Omental fat pad (tissue), 4 donors: Measurements from ENCODE around the gene MYL1. TPM values are rescaled to one million over a fixed set of nuclear protein-coding genes. Genes with fewer than 3 reads are reported as not detected.

ENCODE experiments used
- ATAC-seq: fragments of 150-250 bp; one replicate; pipeline ENCODE4 v1.9.1; 2016; ENCODE audit warnings: mild to moderate bottlenecking, moderate library complexity; ENCODE audit not compliant: low FRiP score
- DNase-seq: peaks from one replicate; pipeline ENCODE4 v3.0.0-alpha.2; 2019; ENCODE audit warnings: low spot score
- total RNA-seq, 4 donors: library from RNA; depleted of rRNA; stranded (reverse); fragments of >200 nt; gene quantifications; one replicate each; pipeline ENCODE4 v1.1.0, GENCODE V29; 2016
- TF ChIP-seq, protein P1 (sequence below), 3 donors: fragments of 450-650 bp; IDR thresholded peaks; one replicate each; pipeline ENCODE4 v1.5.1; 2016 to 2017; ENCODE audit warnings: antibody characterized with exemption in 3 of 3, mild to moderate bottlenecking in 3 of 3, moderate library complexity in 2 of 3

MYL1 gene
- total RNA-seq, 4 donors from 2014 or later = not detected

GRCh38 chr2:210302326-210302725 lies 12.6 kb downstream of the MYL1 start:
- ATAC-seq (no peak), DNase-seq (no peak)
- TF ChIP-seq, protein P1, sequence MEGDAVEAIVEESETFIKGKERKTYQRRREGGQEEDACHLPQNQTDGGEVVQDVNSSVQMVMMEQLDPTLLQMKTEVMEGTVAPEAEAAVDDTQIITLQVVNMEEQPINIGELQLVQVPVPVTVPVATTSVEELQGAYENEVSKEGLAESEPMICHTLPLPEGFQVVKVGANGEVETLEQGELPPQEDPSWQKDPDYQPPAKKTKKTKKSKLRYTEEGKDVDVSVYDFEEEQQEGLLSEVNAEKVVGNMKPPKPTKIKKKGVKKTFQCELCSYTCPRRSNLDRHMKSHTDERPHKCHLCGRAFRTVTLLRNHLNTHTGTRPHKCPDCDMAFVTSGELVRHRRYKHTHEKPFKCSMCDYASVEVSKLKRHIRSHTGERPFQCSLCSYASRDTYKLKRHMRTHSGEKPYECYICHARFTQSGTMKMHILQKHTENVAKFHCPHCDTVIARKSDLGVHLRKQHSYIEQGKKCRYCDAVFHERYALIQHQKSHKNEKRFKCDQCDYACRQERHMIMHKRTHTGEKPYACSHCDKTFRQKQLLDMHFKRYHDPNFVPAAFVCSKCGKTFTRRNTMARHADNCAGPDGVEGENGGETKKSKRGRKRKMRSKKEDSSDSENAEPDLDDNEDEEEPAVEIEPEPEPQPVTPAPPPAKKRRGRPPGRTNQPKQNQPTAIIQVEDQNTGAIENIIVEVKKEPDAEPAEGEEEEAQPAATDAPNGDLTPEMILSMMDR (IDR thresholded peaks at IDR 0.05) = no peak

DNA sequence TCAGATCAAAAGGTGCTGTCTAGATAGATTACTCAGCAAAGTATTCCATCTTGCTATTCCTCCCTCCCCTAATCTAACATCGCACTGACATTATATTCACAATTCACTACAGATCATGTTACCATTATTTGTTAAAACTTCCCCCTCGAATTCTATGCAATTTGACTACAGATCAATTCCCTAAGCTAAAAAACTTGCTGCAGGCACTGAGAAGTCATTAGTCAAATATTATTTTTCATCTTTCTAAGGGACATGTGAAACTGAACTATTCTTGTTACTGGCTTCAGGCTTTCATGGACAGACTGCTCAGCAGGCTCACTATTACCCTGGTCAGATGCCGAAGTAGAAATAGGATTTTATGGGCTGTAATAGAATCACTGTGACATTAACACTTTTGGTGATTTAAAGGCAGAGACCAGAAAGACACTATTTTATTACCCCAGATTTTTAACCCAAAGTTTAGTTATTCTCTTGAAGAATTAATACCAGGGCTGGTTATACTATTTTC lies 15.1 kb downstream of the MYL1 start:
- DNase-seq (no peak), ATAC-seq (no peak)
- TF ChIP-seq, protein P1 (IDR thresholded peaks at IDR 0.05) = no peak

- ATAC-seq (no peak), DNase-seq (no peak)
- TF ChIP-seq, protein P1 (IDR thresholded peaks at IDR 0.05) = no peak
Observed at GRCh38 chr2:210288408-210288807, 26.6 kb downstream of the MYL1 start.

DNA sequence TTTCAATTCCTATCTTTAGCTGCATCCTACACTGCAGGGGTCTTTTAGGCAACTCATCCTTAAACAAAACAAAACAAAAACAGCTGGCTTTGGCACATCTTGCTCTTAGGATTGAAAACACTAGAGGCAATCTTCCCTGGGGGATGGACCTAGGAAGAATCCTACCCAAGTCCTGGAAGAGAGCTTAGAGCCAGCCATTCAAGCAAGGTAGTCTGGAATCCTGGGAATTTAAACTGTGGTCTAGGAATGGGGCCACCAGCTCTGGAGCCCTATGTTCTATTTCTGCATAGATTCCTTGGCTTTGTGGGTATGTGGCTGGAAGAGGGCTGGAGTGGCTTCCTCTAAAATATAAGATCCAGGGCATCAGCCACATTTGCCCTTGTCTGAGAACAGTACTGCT lies 27.7 kb downstream of the MYL1 start:
- DNase-seq (no peak), ATAC-seq (no peak)
- TF ChIP-seq, protein P1 (IDR thresholded peaks at IDR 0.05) = no peak

DNA sequence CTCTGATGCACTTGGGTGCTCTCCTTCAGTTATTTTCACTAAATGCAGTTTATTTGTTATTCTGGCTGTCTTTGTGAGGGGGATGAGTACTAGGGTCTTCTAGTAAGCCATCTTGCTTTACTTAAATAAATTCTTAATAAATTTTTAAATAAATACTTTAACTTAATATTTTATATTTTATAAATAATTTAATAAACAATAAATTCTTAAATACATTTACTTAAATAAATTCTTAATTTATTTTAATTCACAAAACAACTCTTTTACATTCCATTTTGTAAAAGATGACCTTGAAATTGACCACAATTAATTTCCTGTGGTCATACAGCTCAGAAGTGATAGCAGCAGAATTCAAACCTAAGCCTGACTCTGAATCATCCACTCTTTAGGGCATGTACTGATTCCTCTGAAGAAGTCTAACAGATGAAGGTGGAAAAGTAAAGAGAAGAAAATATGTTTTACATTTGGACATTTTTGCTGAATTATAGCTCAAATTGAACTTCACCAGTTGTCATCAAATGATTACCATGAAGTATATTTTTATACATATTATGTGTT lies 28.8 kb downstream of the MYL1 start:
- ATAC-seq (no peak), DNase-seq (no peak)
- TF ChIP-seq, protein P1 (IDR thresholded peaks at IDR 0.05) = no peak

DNA sequence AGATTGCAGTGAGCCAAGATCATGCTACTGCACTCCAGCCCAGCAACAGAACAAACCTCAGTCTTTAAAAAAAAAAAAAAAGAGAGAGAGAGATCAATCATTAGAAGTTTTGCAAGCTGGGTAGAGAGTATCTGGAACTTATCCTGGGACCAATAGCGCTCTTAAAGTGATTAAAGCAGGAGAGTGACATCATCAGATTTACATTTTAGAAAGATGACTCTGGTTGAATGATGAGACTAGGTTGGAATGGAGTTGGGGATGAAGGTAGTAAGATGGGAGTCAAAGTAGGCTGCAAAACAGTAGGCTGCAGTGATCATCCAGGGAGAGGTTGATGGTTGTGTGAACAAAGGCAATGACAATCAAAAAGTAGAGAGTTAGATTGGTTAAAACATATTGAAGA lies 37.8 kb downstream of the MYL1 start:
- ATAC-seq (no peak), DNase-seq (no peak)
- TF ChIP-seq, protein P1 (IDR thresholded peaks at IDR 0.05) = no peak

GRCh38 chr2:210271300-210271699 lies 43.7 kb downstream of the MYL1 start:
- ATAC-seq (no peak), DNase-seq (no peak)
- TF ChIP-seq, protein P1 (IDR thresholded peaks at IDR 0.05) = no peak
